Astrocyte of the cerebellum (primary cell): ENCODE data around the gene CUX1.

Experiments used
- DNase-seq: peaks from one replicate; pipeline ENCODE4 v3.0.0-alpha.2; 2011; ENCODE audit warnings: low read depth
- H3K4me3 ChIP-seq: 2 replicates; pipeline ENCODE4 v1.5.1; 2011; ENCODE audit warnings: mild to moderate bottlenecking, low read depth, low read length, moderate library complexity
- in situ Hi-C: cut with HindIII; loops from 2 replicates; pipeline ENCODE4 v1.10.0; 2017; ENCODE audit warnings: low sequenced_read_pairs
- TF ChIP-seq, protein P1 (sequence below): IDR thresholded peaks from 2 replicates; pipeline ENCODE4 v1.5.1; 2012; ENCODE audit warnings: low read length, low read depth, moderate library complexity, mild to moderate bottlenecking; ENCODE audit errors: missing control alignments

Gene CUX1

DNA sequence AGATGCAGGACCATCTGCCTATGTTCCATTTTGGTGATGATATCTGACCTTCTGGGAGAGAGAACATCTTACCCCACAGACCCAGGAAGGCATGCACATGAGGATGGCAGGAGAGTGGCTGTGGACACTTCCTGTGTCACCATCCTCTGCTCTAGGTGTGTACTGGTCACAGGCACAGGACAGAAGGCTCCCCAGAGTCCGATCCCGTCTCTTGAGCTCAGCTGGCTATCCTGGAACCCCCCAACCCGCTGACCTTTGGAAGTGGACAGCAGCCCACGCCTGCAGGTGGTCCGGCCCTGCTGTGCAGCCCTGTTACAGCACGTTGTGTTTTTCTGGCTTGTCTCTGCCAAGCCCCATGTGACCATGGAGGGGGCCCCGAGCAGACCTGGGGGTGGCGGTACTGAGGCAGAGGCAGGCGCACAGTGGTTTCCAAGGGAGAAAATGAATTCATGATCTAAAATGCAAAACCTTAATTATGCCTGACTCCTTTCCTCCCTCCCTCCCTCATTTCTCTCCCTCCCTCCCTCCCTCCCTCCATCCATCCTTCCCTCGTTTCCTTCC, 178.8 kb downstream of the CUX1 start:
- DNase-seq = no peak
- TF ChIP-seq, protein P1, sequence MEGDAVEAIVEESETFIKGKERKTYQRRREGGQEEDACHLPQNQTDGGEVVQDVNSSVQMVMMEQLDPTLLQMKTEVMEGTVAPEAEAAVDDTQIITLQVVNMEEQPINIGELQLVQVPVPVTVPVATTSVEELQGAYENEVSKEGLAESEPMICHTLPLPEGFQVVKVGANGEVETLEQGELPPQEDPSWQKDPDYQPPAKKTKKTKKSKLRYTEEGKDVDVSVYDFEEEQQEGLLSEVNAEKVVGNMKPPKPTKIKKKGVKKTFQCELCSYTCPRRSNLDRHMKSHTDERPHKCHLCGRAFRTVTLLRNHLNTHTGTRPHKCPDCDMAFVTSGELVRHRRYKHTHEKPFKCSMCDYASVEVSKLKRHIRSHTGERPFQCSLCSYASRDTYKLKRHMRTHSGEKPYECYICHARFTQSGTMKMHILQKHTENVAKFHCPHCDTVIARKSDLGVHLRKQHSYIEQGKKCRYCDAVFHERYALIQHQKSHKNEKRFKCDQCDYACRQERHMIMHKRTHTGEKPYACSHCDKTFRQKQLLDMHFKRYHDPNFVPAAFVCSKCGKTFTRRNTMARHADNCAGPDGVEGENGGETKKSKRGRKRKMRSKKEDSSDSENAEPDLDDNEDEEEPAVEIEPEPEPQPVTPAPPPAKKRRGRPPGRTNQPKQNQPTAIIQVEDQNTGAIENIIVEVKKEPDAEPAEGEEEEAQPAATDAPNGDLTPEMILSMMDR = no peak
- H3K4me3 ChIP-seq = no peak overlapping the region
- in situ Hi-C loops = no loop called here

DNA sequence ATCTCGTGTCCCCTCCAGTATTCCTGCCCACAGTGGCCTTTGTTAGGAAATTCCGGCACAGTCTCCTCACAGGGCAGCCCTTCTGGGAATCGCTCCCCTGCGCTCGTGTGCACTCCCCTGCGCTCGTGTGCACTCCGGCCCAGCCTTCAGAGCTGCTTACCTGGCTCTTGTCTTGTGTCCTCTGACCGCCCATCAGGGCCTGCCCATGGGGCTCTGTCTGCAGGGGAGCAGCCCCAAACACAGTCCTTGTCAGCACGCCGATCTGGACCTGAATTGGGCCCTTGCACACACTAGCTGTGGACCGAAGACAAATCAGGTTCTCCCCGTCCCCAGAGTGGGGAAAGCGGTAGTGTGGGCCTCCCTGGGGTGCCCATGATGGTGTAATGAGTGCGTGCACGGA, 179.4 kb downstream of the CUX1 start:
- in situ Hi-C loops = no loop called here
- DNase-seq = no peak
- TF ChIP-seq, protein P1 = no peak
- no peak overlapping the region for H3K4me3 ChIP-seq

DNA sequence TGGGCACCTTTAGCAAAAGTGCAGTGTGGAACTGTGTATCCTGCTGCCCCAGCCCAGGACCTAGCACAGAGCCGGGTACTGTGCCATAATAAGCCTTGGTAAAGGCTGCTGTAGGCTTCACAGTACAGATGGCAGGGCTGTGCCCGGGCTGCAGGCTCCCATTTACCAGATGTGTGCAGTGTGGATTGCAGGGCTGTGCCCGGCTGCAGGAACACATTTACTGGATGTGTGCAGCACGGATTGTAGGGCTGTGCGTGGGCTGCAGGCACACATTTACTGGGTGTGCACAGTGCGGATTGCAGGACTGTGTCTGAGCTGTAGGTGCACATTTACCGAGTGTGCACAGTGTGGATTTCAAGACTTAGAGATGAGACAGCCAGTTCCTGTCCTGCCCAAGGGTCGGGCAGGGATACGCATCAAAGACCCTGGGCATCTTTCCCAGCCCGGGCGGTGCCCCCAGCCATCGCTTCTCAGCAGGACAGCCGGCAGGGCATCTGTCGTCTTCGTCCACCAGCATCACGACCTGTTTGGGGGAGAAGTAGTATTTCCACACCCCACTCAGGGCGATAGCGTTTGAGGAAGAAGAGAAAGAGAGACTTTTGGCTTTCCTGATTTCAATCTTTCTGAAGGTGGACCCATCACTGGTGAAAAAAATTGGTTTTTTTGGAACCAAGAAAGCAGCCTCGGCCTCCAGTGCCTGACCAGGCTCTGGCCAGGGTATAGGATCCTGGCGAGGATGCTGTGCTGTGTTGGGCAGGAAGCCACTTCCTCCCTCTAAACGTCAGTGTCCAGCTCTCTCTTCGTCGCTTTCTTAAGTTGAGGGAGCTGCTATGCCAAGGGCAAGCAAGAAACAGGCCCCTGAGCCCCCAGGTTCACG, 180.8 kb downstream of the CUX1 start:
- DNase-seq = no peak
- TF ChIP-seq, protein P1 = no peak

DNA sequence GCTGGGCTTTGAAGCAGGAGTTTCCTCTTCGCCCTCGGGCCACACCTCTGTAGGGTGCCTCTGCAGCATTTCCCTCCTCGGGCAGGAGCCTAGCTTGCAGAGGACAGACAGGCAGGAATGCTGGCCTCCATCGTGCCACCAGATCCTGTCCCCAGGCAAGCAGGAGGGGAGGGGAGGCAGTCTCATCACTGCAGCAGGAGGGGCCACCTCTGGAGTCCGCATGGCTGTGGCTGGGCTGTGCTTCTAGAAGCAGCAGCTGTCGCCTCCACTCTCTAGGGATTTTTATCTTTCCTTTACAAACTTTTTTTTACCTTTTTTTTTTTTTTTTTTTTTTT, 181.4 kb downstream of the CUX1 start:
- in situ Hi-C loops = no loop called here
- H3K4me3 ChIP-seq = no peak overlapping the region
- no peak for DNase-seq
- TF ChIP-seq, protein P1 = no peak

More for the DNA sequence above, 180.8 kb downstream of the CUX1 start:
- in situ Hi-C loops = no loop called here
- no peak overlapping the region for H3K4me3 ChIP-seq

DNA sequence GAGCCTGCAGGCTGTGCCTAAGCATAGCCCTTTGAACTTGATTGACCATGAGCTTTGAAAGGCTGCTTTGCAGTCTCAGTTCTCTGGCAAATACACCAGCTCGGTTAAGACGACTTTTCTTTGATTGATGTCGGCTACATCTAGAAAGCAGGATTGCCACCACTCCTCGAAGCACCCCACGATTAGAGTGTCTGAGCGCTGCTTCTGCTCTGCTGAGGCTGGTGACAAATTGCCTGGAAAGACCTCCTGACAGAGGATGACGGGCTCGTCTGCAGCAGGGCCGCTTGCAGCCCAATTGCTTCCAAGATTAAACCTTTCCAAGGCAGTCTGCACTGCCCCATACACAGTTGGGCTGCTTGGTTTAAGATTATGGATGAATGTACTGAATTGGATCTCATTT, 182.0 kb downstream of the CUX1 start:
- no peak for DNase-seq
- TF ChIP-seq, protein P1 = no peak
- in situ Hi-C loops = no loop called here
- H3K4me3 ChIP-seq = no peak overlapping the region

DNA sequence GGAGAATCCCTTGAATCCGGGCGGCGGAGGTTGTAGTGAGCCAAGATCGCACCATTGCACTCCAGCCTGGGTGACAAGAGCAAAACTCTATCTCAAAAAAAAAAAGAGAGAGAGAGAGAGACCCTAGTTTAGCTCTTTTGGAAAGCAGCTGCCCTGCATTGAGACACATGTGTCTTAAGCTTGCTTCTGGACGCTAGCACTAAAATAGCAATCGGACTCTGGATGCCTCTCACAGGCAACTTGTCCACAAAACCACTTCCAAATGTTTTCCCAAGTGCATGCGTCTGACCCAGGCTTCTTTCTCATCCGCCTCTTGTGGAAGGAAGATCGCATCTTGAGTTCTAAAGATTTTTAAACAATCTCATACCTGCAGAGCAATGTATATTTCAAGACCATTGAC, 182.7 kb downstream of the CUX1 start:
- in situ Hi-C loops = no loop called here
- TF ChIP-seq, protein P1 = no peak
- no peak for DNase-seq
- no peak overlapping the region for H3K4me3 ChIP-seq
